ENCODE measurements around the gene CYP1A2. TPM values are rescaled to one million over a fixed set of nuclear protein-coding genes. Genes with fewer than 3 reads are reported as not detected.

CYP1A2 gene
- polyA plus RNA-seq, 1 of the 3 experiments (the other 2 are of a cell fraction): not detected

DNA sequence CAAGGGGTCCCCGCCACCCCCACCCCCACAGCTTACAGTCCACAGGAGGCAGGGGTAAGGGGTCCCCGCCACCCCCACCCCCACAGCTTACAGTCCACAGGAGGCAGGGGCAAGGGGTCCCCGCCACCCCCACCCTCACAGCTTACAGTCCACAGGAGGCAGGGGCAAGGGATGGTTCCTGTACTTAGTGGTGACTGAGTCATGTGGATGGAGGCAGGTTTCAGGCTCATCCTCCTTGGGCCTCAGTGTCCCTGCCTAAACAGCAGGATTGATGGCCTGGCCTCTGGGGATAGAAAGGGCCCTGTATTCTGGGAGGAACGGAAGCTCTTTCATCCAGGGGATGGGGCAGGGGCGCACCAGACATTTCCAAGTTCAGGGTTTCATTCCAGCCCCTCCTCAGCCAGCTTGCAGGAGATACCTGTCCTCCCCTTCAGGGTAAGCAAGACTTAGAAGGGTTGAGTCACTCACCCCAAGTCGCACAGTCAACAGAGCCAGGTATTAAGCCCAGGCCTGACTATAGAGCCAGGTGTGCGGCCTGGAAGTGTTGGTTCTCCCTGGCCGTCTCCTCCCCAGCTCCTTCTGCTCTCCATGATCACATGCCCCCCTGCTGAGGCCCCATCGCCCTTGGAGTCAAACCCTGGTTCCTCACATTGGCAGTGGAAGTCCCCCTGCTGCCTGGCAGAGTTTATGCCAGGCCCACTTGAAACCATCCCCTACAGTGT lies 45.8 kb downstream of the CYP1A2 start:
- DNase-seq: no peak
- peaks cover 13 to 33% of the 10 kb centered on the region in 2 experiments for H3K4me1 ChIP-seq (ENCODE audit: control insufficient read depth in 1 of 2, insufficient read depth in 2 of 2, low read depth in 1 of 2, low read length in 1 of 2)
- peaks cover 83% of the 10 kb centered on the region for H4K20me1 ChIP-seq (ENCODE audit: insufficient read depth)
- no peaks in the 10 kb centered on the region for H3K27me3 ChIP-seq (ENCODE audit: insufficient read depth)
- ChIA-PET CTCF (interaction anchor here (1.0 to 4.6 kb wide), 8 partner anchors 8 to 162 kb away, joined by 3 to 50 read pairs (median 4); partner anchors contain the start of genes CSK and ULK3), POLR2A (interaction anchor here (1.2 kb wide), 1 partner anchor 104 kb away, joined by 3 read pairs; no protein-coding TSS in a partner anchor)
- H3K4me2 ChIP-seq: no peak overlapping the region
- WGBS (ENCODE audit: low lambda C conversion rate): 100% methylated on average over 2 of the region's 9 CpGs
- no peak overlapping the region for H3K27ac ChIP-seq (ENCODE audit: low read depth in 2 of 2, low read length in 1 of 2)
- H3K4me3 ChIP-seq (ENCODE audit: low read depth in 2 of 2, low read length in 1 of 2): no peak overlapping the region
- TF ChIP-seq POLR2AphosphoS5 (IDR thresholded peaks at IDR 0.05; ENCODE audit: low read depth, low read length) (no peak), RAD21 (IDR thresholded peaks at IDR 0.05; ENCODE audit: low read length) (no peak), NRF1 (IDR thresholded peaks at IDR 0.05; ENCODE audit: low read depth, low read length) (no peak), TAF1 (IDR thresholded peaks at IDR 0.05; ENCODE audit: borderline replicate concordance, low read depth, low read length) (no peak)
- TF ChIP-seq, protein P1, sequence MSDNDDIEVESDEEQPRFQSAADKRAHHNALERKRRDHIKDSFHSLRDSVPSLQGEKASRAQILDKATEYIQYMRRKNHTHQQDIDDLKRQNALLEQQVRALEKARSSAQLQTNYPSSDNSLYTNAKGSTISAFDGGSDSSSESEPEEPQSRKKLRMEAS (IDR thresholded peaks at IDR 0.05; ENCODE audit: low read depth): no peak
- TF ChIP-seq, protein P2, sequence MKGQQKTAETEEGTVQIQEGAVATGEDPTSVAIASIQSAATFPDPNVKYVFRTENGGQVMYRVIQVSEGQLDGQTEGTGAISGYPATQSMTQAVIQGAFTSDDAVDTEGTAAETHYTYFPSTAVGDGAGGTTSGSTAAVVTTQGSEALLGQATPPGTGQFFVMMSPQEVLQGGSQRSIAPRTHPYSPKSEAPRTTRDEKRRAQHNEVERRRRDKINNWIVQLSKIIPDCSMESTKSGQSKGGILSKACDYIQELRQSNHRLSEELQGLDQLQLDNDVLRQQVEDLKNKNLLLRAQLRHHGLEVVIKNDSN (IDR thresholded peaks at IDR 0.05; ENCODE audit: borderline replicate concordance, low read depth): no peak
- no peaks in the 10 kb centered on the region for H3K9me3 ChIP-seq
- no peak overlapping the region for H2AFZ ChIP-seq (ENCODE audit: low read depth)
- H3K36me3 ChIP-seq (replicated peaks in 1 of 2; ENCODE audit: control insufficient read depth in 1 of 2, insufficient read depth in 2 of 2, low read length in 1 of 2): peaks cover 0 to 12% of the 10 kb centered on the region in 2 experiments
- peaks cover 14% of the 10 kb centered on the region for H3F3A ChIP-seq (replicated peaks; ENCODE audit: insufficient read depth)
- H3K9me2 ChIP-seq: no peaks in the 10 kb centered on the region
- H3K79me2 ChIP-seq (ENCODE audit: insufficient read depth): peaks cover 76% of the 10 kb centered on the region
- H3K9ac ChIP-seq: no peak overlapping the region

DNA sequence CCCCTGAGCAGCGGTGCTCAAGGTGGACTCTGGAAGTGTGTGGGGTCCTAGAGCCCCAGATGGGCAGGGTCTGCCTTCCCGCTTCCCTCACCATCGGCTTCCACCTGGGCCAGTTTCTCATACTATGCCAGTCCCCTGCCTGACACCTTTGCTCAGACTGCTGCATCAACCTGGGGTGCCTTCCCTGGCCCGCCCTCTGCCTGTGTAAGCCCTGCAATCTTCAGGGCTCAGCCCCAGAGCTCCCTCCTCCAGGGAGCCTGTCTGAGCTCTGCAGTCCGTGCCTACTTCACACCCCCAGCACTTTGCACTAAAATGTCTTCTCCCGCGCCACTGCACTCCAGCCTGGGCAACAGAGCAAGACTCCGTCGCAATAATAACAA lies 46.3 kb downstream of the CYP1A2 start:
- peaks cover 71% of the 10 kb centered on the region for H3K79me2 ChIP-seq (ENCODE audit: insufficient read depth)
- no peak overlapping the region for H3K4me2 ChIP-seq
- H3K27me3 ChIP-seq (ENCODE audit: insufficient read depth): no peaks in the 10 kb centered on the region
- H3K4me3 ChIP-seq (ENCODE audit: low read depth in 2 of 2, low read length in 1 of 2): no peak overlapping the region
- DNase-seq: no peak
- H3K9me2 ChIP-seq: no peaks in the 10 kb centered on the region
- no peak overlapping the region for H3K27ac ChIP-seq (ENCODE audit: low read depth in 2 of 2, low read length in 1 of 2)
- H2AFZ ChIP-seq (ENCODE audit: low read depth): no peak overlapping the region
- ChIA-PET POLR2A (no interaction called here), CTCF (interaction anchor here (1.3 to 4.6 kb wide), 3 partner anchors 12 to 110 kb away, joined by 3 to 50 read pairs (median 40); partner anchors contain the start of gene CSK)
- no peak overlapping the region for H3K9ac ChIP-seq
- no peaks in the 10 kb centered on the region for H3K9me3 ChIP-seq
- peaks cover 0 to 17% of the 10 kb centered on the region in 2 experiments for H3K36me3 ChIP-seq (replicated peaks in 1 of 2; ENCODE audit: control insufficient read depth in 1 of 2, insufficient read depth in 2 of 2, low read length in 1 of 2)
- peaks cover 83% of the 10 kb centered on the region for H4K20me1 ChIP-seq (ENCODE audit: insufficient read depth)
- no peak for TF ChIP-seq TCF12 (IDR thresholded peaks at IDR 0.05)
- TF ChIP-seq RXRA (IDR thresholded peaks at IDR 0.05; ENCODE audit: borderline replicate concordance, low read depth): no peak
- no peak for TF ChIP-seq CHD2 (IDR thresholded peaks at IDR 0.05; ENCODE audit: low read length, partially characterized antibody)
- TF ChIP-seq, protein P2 (IDR thresholded peaks at IDR 0.05; ENCODE audit: borderline replicate concordance, low read depth): no peak
- TF ChIP-seq, protein P3, sequence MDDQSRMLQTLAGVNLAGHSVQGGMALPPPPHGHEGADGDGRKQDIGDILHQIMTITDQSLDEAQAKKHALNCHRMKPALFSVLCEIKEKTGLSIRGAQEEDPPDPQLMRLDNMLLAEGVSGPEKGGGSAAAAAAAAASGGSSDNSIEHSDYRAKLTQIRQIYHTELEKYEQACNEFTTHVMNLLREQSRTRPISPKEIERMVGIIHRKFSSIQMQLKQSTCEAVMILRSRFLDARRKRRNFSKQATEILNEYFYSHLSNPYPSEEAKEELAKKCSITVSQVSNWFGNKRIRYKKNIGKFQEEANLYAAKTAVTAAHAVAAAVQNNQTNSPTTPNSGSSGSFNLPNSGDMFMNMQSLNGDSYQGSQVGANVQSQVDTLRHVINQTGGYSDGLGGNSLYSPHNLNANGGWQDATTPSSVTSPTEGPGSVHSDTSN (IDR thresholded peaks at IDR 0.05): no peak
- no peak for TF ChIP-seq MEF2A (IDR thresholded peaks at IDR 0.05; ENCODE audit: borderline replicate concordance, low read depth)
- no peak for TF ChIP-seq SMC3 (IDR thresholded peaks at IDR 0.05; ENCODE audit: low read depth, low read length)
- TF ChIP-seq FOSL2 (IDR thresholded peaks at IDR 0.05; ENCODE audit: borderline replicate concordance, low read depth): no peak
- TF ChIP-seq EZH2phosphoT487 (IDR thresholded peaks at IDR 0.05; ENCODE audit: borderline replicate concordance, low read depth): no peak
- no peak for TF ChIP-seq JUND (IDR thresholded peaks at IDR 0.05)
- TF ChIP-seq YY1 (IDR thresholded peaks at IDR 0.05; ENCODE audit: low read depth): no peak
- no peak for TF ChIP-seq POLR2AphosphoS5 (IDR thresholded peaks at IDR 0.05; ENCODE audit: low read depth, low read length)
- TF ChIP-seq FOXM1 (IDR thresholded peaks at IDR 0.05; ENCODE audit: low read depth): no peak
- TF ChIP-seq RCOR1 (IDR thresholded peaks at IDR 0.05; ENCODE audit: low read length): no peak
- 100% methylated on average over 6 of the region's 9 CpGs for WGBS (ENCODE audit: low lambda C conversion rate)
- H3K4me1 ChIP-seq (ENCODE audit: control insufficient read depth in 1 of 2, insufficient read depth in 2 of 2, low read depth in 1 of 2, low read length in 1 of 2): peaks cover 8 to 27% of the 10 kb centered on the region in 2 experiments
- H3F3A ChIP-seq (replicated peaks; ENCODE audit: insufficient read depth): peaks cover 14% of the 10 kb centered on the region

Data from SK-N-SH (cell line).